H1 (cell line): ENCODE measurements around the gene ARHGEF11. TPM values are rescaled to one million over a fixed set of nuclear protein-coding genes. Genes with fewer than 3 reads are reported as not detected.

ENCODE experiments used
- RBBP5 ChIP-seq: IDR thresholded peaks from 2 replicates; pipeline ENCODE4 v1.7.1; 2012; ENCODE audit warnings: low read depth, mild to moderate bottlenecking, inconsistent platforms, low read length, moderate library complexity, borderline replicate concordance
- polyA plus RNA-seq, 7 experiments: library from polyadenylated mRNA; depleted of rRNA in 3 of 7; stranded (reverse) in 5 of 7; unstranded in 2 of 7; fragments of >200 nt in 5 of 7; fragments of 200-250 nt in 2 of 7; gene quantifications; 1 replicate in 5 of 7; 2 replicates in 1 of 7; 4 replicates in 1 of 7; pipeline versions ENCODE4 v1.2.1 to v1.2.3, GENCODE V29; 2011 to 2013; ENCODE audit warnings: missing spikeins in 2 of 7, mixed read lengths in 2 of 7
- total RNA-seq: library from RNA; stranded (reverse); fragmentation: NEBNext Ultra II Directional; extraction: Animal tissue kit (Norgen Biotek cat#: 25700); gene quantifications from 2 replicates; pipeline ENCODE4 v1.2.1, GENCODE V29; 2021

Gene ARHGEF11
- total and polyA plus RNA-seq, 2 of the 8 experiments (the other 6 are each of a cell fraction or from before 2014, with no cell fraction given), result 19.9 to 33.1 TPM

- TF ChIP-seq RBBP5, result no peak
Measured at GRCh38 chr1:157090771-157091170, 45.2 kb upstream of the ARHGEF11 start (continued).
